Lung (tissue), 12 donors: ENCODE data around the gene CLEC4F. TPM values are rescaled to one million over a fixed set of nuclear protein-coding genes. Genes with fewer than 3 reads are reported as not detected.

ENCODE experiments used
- ATAC-seq: fragments of 200-7000 bp; cut with Tn5 transposase; one replicate; pipeline ENCODE4 v1.9.1; 2020; ENCODE audit warnings: moderate number of reproducible peaks; ENCODE audit not compliant: insufficient read depth, low FRiP score
- DNase-seq, 3 donors: peaks; one replicate each; pipeline ENCODE4 v3.0.0-alpha.2; 2013 to 2017
- H3K27ac ChIP-seq, 2 donors: one replicate each; pipeline ENCODE4 v1.5.1; 2013; ENCODE audit warnings: mild to moderate bottlenecking in 2 of 2, moderate library complexity in 2 of 2, control low read depth in 1 of 2, inconsistent platforms in 1 of 2, low read depth in 1 of 2, low read length in 1 of 2
- H3K27me3 ChIP-seq, 3 donors: one replicate each; pipeline ENCODE4 v1.5.1; 2013; ENCODE audit warnings: low read length in 2 of 3; ENCODE audit not compliant: control insufficient read depth in 3 of 3, insufficient read depth in 3 of 3
- H3K36me3 ChIP-seq, 4 donors: one replicate each; pipeline ENCODE4 v1.5.1; 2013; ENCODE audit warnings: low read length in 4 of 4, mild to moderate bottlenecking in 1 of 4, moderate library complexity in 1 of 4; ENCODE audit not compliant: control insufficient read depth in 4 of 4, insufficient read depth in 4 of 4
- H3K4me1 ChIP-seq, 5 donors: one replicate each; pipeline ENCODE4 v1.5.1; 2013; ENCODE audit warnings: low read length in 5 of 5, mild to moderate bottlenecking in 2 of 5, moderate library complexity in 1 of 5; ENCODE audit not compliant: control insufficient read depth in 5 of 5, insufficient read depth in 5 of 5
- H3K4me3 ChIP-seq: one replicate; pipeline ENCODE4 v1.5.1; 2013; ENCODE audit warnings: mild to moderate bottlenecking, control low read depth, moderate library complexity
- H3K9ac ChIP-seq, 2 donors: one replicate each; pipeline ENCODE4 v1.5.1; 2013; ENCODE audit warnings: low read length in 2 of 2, control low read depth in 1 of 2; ENCODE audit not compliant: insufficient read depth in 1 of 2
- H3K9me3 ChIP-seq, 4 donors: one replicate each; pipeline ENCODE4 v1.5.1; 2013; ENCODE audit warnings: low read length in 3 of 4, mild to moderate bottlenecking in 1 of 4, moderate library complexity in 1 of 4; ENCODE audit not compliant: control insufficient read depth in 4 of 4, insufficient read depth in 3 of 4
- WGBS, 2 donors: extraction: QIAGEN DNeasy Blood & Tissue Kit; methylation state at CpG; one replicate each; pipeline ENCODE4 v1.1.7; 2013; 5-methylcytosine and 5-hydroxymethylcytosine counted together
- polyA plus RNA-seq, 2 donors: library from polyadenylated mRNA; stranded (reverse); fragments of 200-250 nt; gene quantifications; one replicate each; pipeline ENCODE4 v1.2.1, GENCODE V29; 2013
- total RNA-seq, 2 donors: library from RNA; depleted of rRNA in 1 of 2; stranded (reverse); fragments of >200 nt in 1 of 2; gene quantifications; one replicate each; pipeline ENCODE4 v1.2.1, GENCODE V29; 2014 to 2021
- TF ChIP-seq, protein P1 (sequence below): IDR thresholded peaks from 2 replicates; pipeline ENCODE4 v1.5.1; 2012; ENCODE audit warnings: mild to moderate bottlenecking; ENCODE audit errors: control extremely low read depth, extremely low read depth
- donor health status: control.
- donor health status: control.
- donor health status: Bipolar disorder and iron deficiency.
- donor health status: healthy.
- donor health status: DM: yes; HTN: yes; CAD: no.

The CLEC4F gene
- total and polyA plus RNA-seq, 4 donors = 0.31 to 0.58 (median 0.37) TPM

DNA sequence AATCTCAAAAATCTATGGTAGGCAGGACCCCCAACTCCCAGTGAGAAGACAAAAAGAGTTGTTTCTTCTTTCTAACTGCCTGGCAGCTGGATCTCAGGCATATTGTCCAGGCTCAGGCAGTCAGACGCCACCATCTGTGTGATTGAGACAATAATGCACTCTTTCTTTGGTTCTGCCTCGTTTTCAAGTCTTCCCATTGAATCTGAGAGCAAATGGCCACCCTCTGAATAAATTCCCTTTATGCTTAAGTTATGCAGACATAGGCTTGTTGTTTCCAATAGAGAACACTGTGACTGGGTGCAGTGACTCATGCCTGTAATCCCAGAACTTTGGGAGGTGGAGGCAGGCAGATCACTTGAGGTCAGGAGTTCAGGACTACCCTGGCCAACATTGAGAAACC lies 30.5 kb upstream of the CLEC4F start:
- ATAC-seq = no peak
- DNase-seq = no peak
- Histone ChIP-seq H3K36me3 (no peaks in the 10 kb centered on the region), H3K9me3 (no peaks in the 10 kb centered on the region), H3K27ac (no peak overlapping the region), H3K27me3 (peaks cover 0 to 10% (median 2%) of the 10 kb centered on the region in 3 donors), H3K4me1 (no peaks in the 10 kb centered on the region), H3K4me3 (no peak overlapping the region), H3K9ac (no peak overlapping the region)
- 61 to 76% methylated on average over 2 of the region's 2 CpGs for WGBS, 2 donors
- TF ChIP-seq, protein P1, sequence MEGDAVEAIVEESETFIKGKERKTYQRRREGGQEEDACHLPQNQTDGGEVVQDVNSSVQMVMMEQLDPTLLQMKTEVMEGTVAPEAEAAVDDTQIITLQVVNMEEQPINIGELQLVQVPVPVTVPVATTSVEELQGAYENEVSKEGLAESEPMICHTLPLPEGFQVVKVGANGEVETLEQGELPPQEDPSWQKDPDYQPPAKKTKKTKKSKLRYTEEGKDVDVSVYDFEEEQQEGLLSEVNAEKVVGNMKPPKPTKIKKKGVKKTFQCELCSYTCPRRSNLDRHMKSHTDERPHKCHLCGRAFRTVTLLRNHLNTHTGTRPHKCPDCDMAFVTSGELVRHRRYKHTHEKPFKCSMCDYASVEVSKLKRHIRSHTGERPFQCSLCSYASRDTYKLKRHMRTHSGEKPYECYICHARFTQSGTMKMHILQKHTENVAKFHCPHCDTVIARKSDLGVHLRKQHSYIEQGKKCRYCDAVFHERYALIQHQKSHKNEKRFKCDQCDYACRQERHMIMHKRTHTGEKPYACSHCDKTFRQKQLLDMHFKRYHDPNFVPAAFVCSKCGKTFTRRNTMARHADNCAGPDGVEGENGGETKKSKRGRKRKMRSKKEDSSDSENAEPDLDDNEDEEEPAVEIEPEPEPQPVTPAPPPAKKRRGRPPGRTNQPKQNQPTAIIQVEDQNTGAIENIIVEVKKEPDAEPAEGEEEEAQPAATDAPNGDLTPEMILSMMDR = no peak

- TF ChIP-seq, protein P1 = no peak
- ATAC-seq = no peak
- Histone ChIP-seq H3K4me3 (no peak overlapping the region), H3K27me3 (peaks cover 0 to 3% (median 0%) of the 10 kb centered on the region in 3 donors), H3K36me3 (no peaks in the 10 kb centered on the region), H3K4me1 (no peaks in the 10 kb centered on the region), H3K9me3 (peaks cover 0 to 7% (median 0%) of the 10 kb centered on the region in 4 donors), H3K9ac (no peak overlapping the region), H3K27ac (no peak overlapping the region)
- WGBS, 2 donors = 79 to 86% methylated on average over 7 of the region's 7 CpGs
- no peak for DNase-seq
Measured at GRCh38 chr2:70842401-70842800, 22.0 kb upstream of the CLEC4F start.

DNA sequence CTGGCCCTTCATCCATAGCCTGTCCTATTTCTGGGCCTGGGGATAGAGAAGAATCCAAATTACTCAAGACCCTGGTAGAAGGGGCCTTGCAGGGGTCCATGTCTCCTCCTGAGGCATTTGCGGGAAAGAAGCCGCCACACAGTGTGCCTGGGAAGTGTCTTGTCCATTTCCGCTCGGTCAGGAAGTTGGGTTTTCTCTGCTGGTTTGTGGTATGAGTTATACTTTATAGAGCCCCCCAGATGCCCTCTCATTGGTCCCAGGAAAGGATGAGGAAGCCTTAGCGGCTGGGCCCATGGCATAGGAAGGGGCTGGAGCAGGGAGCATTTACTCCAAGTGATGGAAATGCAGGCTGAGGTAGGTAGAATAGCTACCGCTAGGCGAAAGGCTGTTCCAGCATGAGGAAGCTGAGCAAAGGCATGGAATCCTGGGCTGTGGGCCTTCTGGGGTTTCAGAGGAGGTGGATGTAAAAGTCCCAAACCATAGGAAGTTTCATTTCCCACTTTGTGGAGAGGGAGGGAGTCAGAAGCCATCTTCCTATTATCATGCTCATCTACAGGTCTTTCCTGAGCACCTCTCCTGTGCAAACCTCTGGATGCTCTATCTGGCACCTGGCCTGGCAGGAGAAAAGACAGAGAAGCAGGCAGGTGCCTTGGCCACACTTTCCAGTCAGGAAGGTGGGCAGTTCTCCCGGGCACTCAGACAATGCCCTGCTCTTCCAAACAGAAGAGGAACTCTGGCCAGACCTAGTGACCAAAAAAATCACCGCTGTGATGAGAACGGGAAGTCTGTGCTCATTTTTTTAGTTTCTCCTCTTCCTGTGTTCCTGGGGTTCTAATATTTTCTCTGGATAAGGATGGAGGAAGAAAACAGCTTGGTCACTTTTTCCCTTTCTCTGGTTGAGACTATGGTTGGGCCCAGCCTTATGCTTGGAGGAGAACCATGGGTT lies 17.9 kb upstream of the CLEC4F start:
- TF ChIP-seq, protein P1 = no peak
- ATAC-seq = no peak

More for the DNA sequence above, 17.9 kb upstream of the CLEC4F start:
- WGBS, 2 donors = 69 to 77% methylated on average over 10 of the region's 10 CpGs
- H3K27me3 ChIP-seq = peaks cover 0 to 7% (median 0%) of the 10 kb centered on the region in 3 donors
- no peaks in the 10 kb centered on the region for H3K36me3 ChIP-seq
- no peak overlapping the region for H3K4me3 ChIP-seq
- peaks cover 0 to 7% (median 0%) of the 10 kb centered on the region in 4 donors for H3K9me3 ChIP-seq
- no peak for DNase-seq
- H3K4me1 ChIP-seq = no peaks in the 10 kb centered on the region
- H3K9ac ChIP-seq = no peak overlapping the region
- no peak overlapping the region for H3K27ac ChIP-seq
